OCI-LY1 (cell line): ENCODE results near the gene TRMU.

Source experiments
- CTCF ChIP-seq: fragments of 200-600 bp; sonication (generic), shearing (Covaris generic); IDR thresholded peaks from 2 replicates; pipeline ENCODE4 v1.5.1; 2017; ENCODE audit warnings: mild to moderate bottlenecking, antibody characterized with exemption, low read length, moderate library complexity, mixed read lengths
- EZH2 ChIP-seq: fragments of 200-600 bp; sonication (generic), shearing (Covaris generic); IDR thresholded peaks from 2 replicates; pipeline ENCODE4 v1.8.0; 2017; ENCODE audit warnings: borderline replicate concordance, mixed run types, mild to moderate bottlenecking, antibody characterized with exemption, low read length, moderate library complexity, mixed read lengths

- TF ChIP-seq CTCF = peak; percentile 87
- no peak for TF ChIP-seq EZH2
These were observed 32.2 kb downstream of the TRMU start for GRCh38 chr22:46367707-46368191.
